PFSK-1 (cell line): ENCODE data around the gene USP36.

Experiments
- FOXP2 ChIP-seq: optimal IDR thresholded peaks from 2 replicates; pipeline ENCODE3; 2011; ENCODE audit warnings: borderline replicate concordance, control low read depth, inconsistent platforms; ENCODE audit not compliant: insufficient read depth; ENCODE audit errors: extremely low read length, extremely low read depth
- POLR2AphosphoS5 ChIP-seq: IDR thresholded peaks from 2 replicates; pipeline ENCODE4 v1.6.1; 2012; ENCODE audit warnings: low read depth, mild to moderate bottlenecking, control low read depth, low read length, moderate library complexity
- REST ChIP-seq, 2 experiments: IDR thresholded peaks; 2 replicates each; pipeline versions ENCODE4 v1.6.1 to v1.8.0; 2011 to 2012; ENCODE audit warnings: low read depth in 2 of 2, low read length in 2 of 2, control low read depth in 1 of 2, inconsistent platforms in 1 of 2, mild to moderate bottlenecking in 1 of 2, moderate library complexity in 1 of 2; ENCODE audit not compliant: insufficient read depth in 1 of 2
- SIN3A ChIP-seq: IDR thresholded peaks from 2 replicates; pipeline ENCODE4 v1.6.1; 2012; ENCODE audit warnings: mild to moderate bottlenecking, low read length, moderate library complexity, borderline replicate concordance; ENCODE audit not compliant: insufficient read depth
- TAF1 ChIP-seq: IDR thresholded peaks from 2 replicates; pipeline ENCODE4 v1.6.1; 2012; ENCODE audit warnings: low read length, control low read depth, borderline replicate concordance; ENCODE audit not compliant: insufficient read depth

USP36 gene

GRCh38 chr17:78840530-78840779, 159 bp downstream of the USP36 start:
- no peak for TF ChIP-seq TAF1
- no peak for TF ChIP-seq REST (IDR thresholded peaks at IDR 0.05; ENCODE audit: insufficient read depth in 1 of 2, low read depth in 2 of 2, low read length in 2 of 2)
- no peak for TF ChIP-seq FOXP2
- TF ChIP-seq POLR2AphosphoS5: no peak
- no peak for TF ChIP-seq SIN3A

GRCh38 chr17:78839762-78840529, 668 bp downstream of the USP36 start:
- TF ChIP-seq FOXP2: no peak
- no peak for TF ChIP-seq SIN3A
- peak; percentile 26; the same call in 1 of the 2 replicates for TF ChIP-seq TAF1

- TF ChIP-seq SIN3A (no peak), TAF1 (no peak), FOXP2 (no peak), REST (IDR thresholded peaks at IDR 0.05; ENCODE audit: insufficient read depth in 1 of 2, low read depth in 2 of 2, low read length in 2 of 2) (no peak)
Observed at GRCh38 chr17:78839235-78839761, 1.3 kb downstream of the USP36 start.

- TF ChIP-seq SIN3A: no peak
- TF ChIP-seq POLR2AphosphoS5: no peak
- no peak for TF ChIP-seq REST (IDR thresholded peaks at IDR 0.05; ENCODE audit: insufficient read depth in 1 of 2, low read depth in 2 of 2, low read length in 2 of 2)
- TF ChIP-seq FOXP2: no peak
- TF ChIP-seq TAF1: no peak
Observed at GRCh38 chr17:78838574-78839005, 2.0 kb downstream of the USP36 start.

GRCh38 chr17:78836420-78837021, 4.1 kb downstream of the USP36 start:
- no peak for TF ChIP-seq SIN3A
- TF ChIP-seq FOXP2: no peak
- no peak for TF ChIP-seq POLR2AphosphoS5
- no peak for TF ChIP-seq REST (IDR thresholded peaks at IDR 0.05; ENCODE audit: insufficient read depth in 1 of 2, low read depth in 2 of 2, low read length in 2 of 2)
- TF ChIP-seq TAF1: no peak
